ENCODE data around the gene ATG3.
"Not testable (repeated sequence)": the region's sequence is repeated elsewhere in the genome, so short reads cannot be mapped to it uniquely, and the experiment has no call there.

The ATG3 gene

GRCh38 chr3:112518970-112519369 lies 42.8 kb downstream of the ATG3 start:
- not testable (repeated sequence) for H3K4me1 ChIP-seq (ENCODE audit: control insufficient read depth in 1 of 2, insufficient read depth in 2 of 2, low read length in 2 of 2); H3K27ac ChIP-seq (ENCODE audit: low read length); H3K4me3 ChIP-seq (ENCODE audit: low read depth in 1 of 2, low read length in 2 of 2); H3K36me3 ChIP-seq (ENCODE audit: control insufficient read depth in 1 of 2, insufficient read depth in 2 of 2, low read length in 2 of 2); H3K27me3 ChIP-seq (ENCODE audit: low read depth, low read length); H3K9me3 ChIP-seq (ENCODE audit: control insufficient read depth in 1 of 2, low read length in 2 of 2)

- Histone ChIP-seq H3K9me3 (ENCODE audit: control insufficient read depth in 1 of 2, low read length in 2 of 2) (no peaks in the 10 kb centered on the region), H3K4me1 (ENCODE audit: control insufficient read depth in 1 of 2, insufficient read depth in 2 of 2, low read length in 2 of 2) (no peaks in the 10 kb centered on the region), H3K27ac (ENCODE audit: low read length) (no peak overlapping the region), H3K36me3 (ENCODE audit: control insufficient read depth in 1 of 2, insufficient read depth in 2 of 2, low read length in 2 of 2) (no peaks in the 10 kb centered on the region), H3K27me3 (ENCODE audit: low read depth, low read length) (no peaks in the 10 kb centered on the region), H3K4me3 (ENCODE audit: low read depth in 1 of 2, low read length in 2 of 2) (no peak overlapping the region)
These were observed 47.1 kb downstream of the ATG3 start for GRCh38 chr3:112514527-112515128.

GRCh38 chr3:112512320-112512719 lies 49.4 kb downstream of the ATG3 start:
- Histone ChIP-seq H3K4me1 (ENCODE audit: control insufficient read depth in 1 of 2, insufficient read depth in 2 of 2, low read length in 2 of 2) (no peaks in the 10 kb centered on the region), H3K27ac (ENCODE audit: low read length) (no peak overlapping the region), H3K4me3 (ENCODE audit: low read depth in 1 of 2, low read length in 2 of 2) (no peak overlapping the region), H3K27me3 (ENCODE audit: low read depth, low read length) (no peaks in the 10 kb centered on the region), H3K36me3 (ENCODE audit: control insufficient read depth in 1 of 2, insufficient read depth in 2 of 2, low read length in 2 of 2) (no peaks in the 10 kb centered on the region), H3K9me3 (ENCODE audit: control insufficient read depth in 1 of 2, low read length in 2 of 2) (no peaks in the 10 kb centered on the region)

GRCh38 chr3:112508860-112509259 lies 52.9 kb downstream of the ATG3 start:
- H3K4me3 ChIP-seq (ENCODE audit: low read depth in 1 of 2, low read length in 2 of 2): no peak overlapping the region
- no peaks in the 10 kb centered on the region for H3K36me3 ChIP-seq (ENCODE audit: control insufficient read depth in 1 of 2, insufficient read depth in 2 of 2, low read length in 2 of 2)
- H3K4me1 ChIP-seq (ENCODE audit: control insufficient read depth in 1 of 2, insufficient read depth in 2 of 2, low read length in 2 of 2): no peaks in the 10 kb centered on the region
- H3K27me3 ChIP-seq (ENCODE audit: low read depth, low read length): no peaks in the 10 kb centered on the region
- no peak overlapping the region for H3K27ac ChIP-seq (ENCODE audit: low read length)
- no peaks in the 10 kb centered on the region for H3K9me3 ChIP-seq (ENCODE audit: control insufficient read depth in 1 of 2, low read length in 2 of 2)

GRCh38 chr3:112508261-112508660 lies 53.5 kb downstream of the ATG3 start:
- H3K27ac ChIP-seq (ENCODE audit: low read length): no peak overlapping the region
- no peaks in the 10 kb centered on the region for H3K4me1 ChIP-seq (ENCODE audit: control insufficient read depth in 1 of 2, insufficient read depth in 2 of 2, low read length in 2 of 2)
- no peaks in the 10 kb centered on the region for H3K36me3 ChIP-seq (ENCODE audit: control insufficient read depth in 1 of 2, insufficient read depth in 2 of 2, low read length in 2 of 2)
- H3K27me3 ChIP-seq (ENCODE audit: low read depth, low read length): no peaks in the 10 kb centered on the region
- H3K4me3 ChIP-seq (ENCODE audit: low read depth in 1 of 2, low read length in 2 of 2): no peak overlapping the region
- no peaks in the 10 kb centered on the region for H3K9me3 ChIP-seq (ENCODE audit: control insufficient read depth in 1 of 2, low read length in 2 of 2)

- H3K27me3 ChIP-seq (ENCODE audit: low read depth, low read length): no peaks in the 10 kb centered on the region
- H3K4me1 ChIP-seq (ENCODE audit: control insufficient read depth in 1 of 2, insufficient read depth in 2 of 2, low read length in 2 of 2): no peaks in the 10 kb centered on the region
- H3K9me3 ChIP-seq (ENCODE audit: control insufficient read depth in 1 of 2, low read length in 2 of 2): no peaks in the 10 kb centered on the region
- no peak overlapping the region for H3K4me3 ChIP-seq (ENCODE audit: low read depth in 1 of 2, low read length in 2 of 2)
- no peaks in the 10 kb centered on the region for H3K36me3 ChIP-seq (ENCODE audit: control insufficient read depth in 1 of 2, insufficient read depth in 2 of 2, low read length in 2 of 2)
- no peak overlapping the region for H3K27ac ChIP-seq (ENCODE audit: low read length)
These were observed 55.9 kb downstream of the ATG3 start for GRCh38 chr3:112505907-112506306.

GRCh38 chr3:112504123-112504522 lies 57.6 kb downstream of the ATG3 start:
- Histone ChIP-seq H3K9me3 (ENCODE audit: control insufficient read depth in 1 of 2, low read length in 2 of 2) (no peaks in the 10 kb centered on the region), H3K27me3 (ENCODE audit: low read depth, low read length) (no peaks in the 10 kb centered on the region), H3K27ac (ENCODE audit: low read length) (no peak overlapping the region), H3K4me1 (ENCODE audit: control insufficient read depth in 1 of 2, insufficient read depth in 2 of 2, low read length in 2 of 2) (no peaks in the 10 kb centered on the region), H3K36me3 (ENCODE audit: control insufficient read depth in 1 of 2, insufficient read depth in 2 of 2, low read length in 2 of 2) (no peaks in the 10 kb centered on the region), H3K4me3 (ENCODE audit: low read depth in 1 of 2, low read length in 2 of 2) (no peak overlapping the region)

GRCh38 chr3:112503304-112503972 lies 58.3 kb downstream of the ATG3 start:
- Histone ChIP-seq H3K4me3 (ENCODE audit: low read depth in 1 of 2, low read length in 2 of 2) (no peak overlapping the region), H3K9me3 (ENCODE audit: control insufficient read depth in 1 of 2, low read length in 2 of 2) (no peaks in the 10 kb centered on the region), H3K27me3 (ENCODE audit: low read depth, low read length) (no peaks in the 10 kb centered on the region), H3K36me3 (ENCODE audit: control insufficient read depth in 1 of 2, insufficient read depth in 2 of 2, low read length in 2 of 2) (no peaks in the 10 kb centered on the region), H3K4me1 (ENCODE audit: control insufficient read depth in 1 of 2, insufficient read depth in 2 of 2, low read length in 2 of 2) (no peaks in the 10 kb centered on the region), H3K27ac (ENCODE audit: low read length) (no peak overlapping the region)

- H3K36me3 ChIP-seq (ENCODE audit: control insufficient read depth in 1 of 2, insufficient read depth in 2 of 2, low read length in 2 of 2): no peaks in the 10 kb centered on the region
- no peak overlapping the region for H3K4me3 ChIP-seq (ENCODE audit: low read depth in 1 of 2, low read length in 2 of 2)
- H3K27me3 ChIP-seq (ENCODE audit: low read depth, low read length): no peaks in the 10 kb centered on the region
- H3K9me3 ChIP-seq (ENCODE audit: control insufficient read depth in 1 of 2, low read length in 2 of 2): no peaks in the 10 kb centered on the region
- no peak overlapping the region for H3K27ac ChIP-seq (ENCODE audit: low read length)
- H3K4me1 ChIP-seq (ENCODE audit: control insufficient read depth in 1 of 2, insufficient read depth in 2 of 2, low read length in 2 of 2): no peaks in the 10 kb centered on the region
These were observed 61.1 kb downstream of the ATG3 start for GRCh38 chr3:112500621-112501020.

- H3K4me1 ChIP-seq (ENCODE audit: control insufficient read depth in 1 of 2, insufficient read depth in 2 of 2, low read length in 2 of 2): no peaks in the 10 kb centered on the region
- no peaks in the 10 kb centered on the region for H3K9me3 ChIP-seq (ENCODE audit: control insufficient read depth in 1 of 2, low read length in 2 of 2)
- no peak within 1 kb of the TSS for H3K4me3 ChIP-seq (ENCODE audit: low read depth in 1 of 2, low read length in 2 of 2)
- peak within 1 kb of the TSS; percentile 5 for H3K27ac ChIP-seq (ENCODE audit: low read length)
- H3K36me3 ChIP-seq (ENCODE audit: control insufficient read depth in 1 of 2, insufficient read depth in 2 of 2, low read length in 2 of 2): no peaks in the 10 kb centered on the region
- H3K27me3 ChIP-seq (ENCODE audit: low read depth, low read length): no peaks in the 10 kb centered on the region
These were observed 62.6 kb downstream of the ATG3 start, which contains the start of gene BTLA for GRCh38 chr3:112498914-112499711. Gene BTLA, minus strand, starts transcription at chr3:112499472. Its CDS starts 114 bp downstream, at chr3:112499358.

- no peaks in the 10 kb centered on the region for H3K36me3 ChIP-seq (ENCODE audit: control insufficient read depth in 1 of 2, insufficient read depth in 2 of 2, low read length in 2 of 2)
- no peak overlapping the region for H3K27ac ChIP-seq (ENCODE audit: low read length)
- H3K4me3 ChIP-seq (ENCODE audit: low read depth in 1 of 2, low read length in 2 of 2): no peak overlapping the region
- no peaks in the 10 kb centered on the region for H3K4me1 ChIP-seq (ENCODE audit: control insufficient read depth in 1 of 2, insufficient read depth in 2 of 2, low read length in 2 of 2)
- H3K9me3 ChIP-seq (ENCODE audit: control insufficient read depth in 1 of 2, low read length in 2 of 2): no peaks in the 10 kb centered on the region
- H3K27me3 ChIP-seq (ENCODE audit: low read depth, low read length): no peaks in the 10 kb centered on the region
These were observed 63.7 kb downstream of the ATG3 start for GRCh38 chr3:112497897-112498548.
